OCI-LY7 (cell line): ENCODE data around the gene CLSTN3.

Experiments
- EZH2phosphoT487 ChIP-seq: fragments of 200-600 bp; sonication (generic); IDR thresholded peaks from 2 replicates; pipeline ENCODE4 v1.6.1; 2018; ENCODE audit warnings: low read depth, borderline replicate concordance, mild to moderate bottlenecking, mixed run types, antibody characterized with exemption, low read length, moderate library complexity, mixed read lengths
- TF ChIP-seq, protein P1 (sequence below): fragments of 200-600 bp; sonication (generic); conservative IDR thresholded peaks from 2 replicates; pipeline ENCODE4 v1.5.1; 2014; ENCODE audit warnings: mild to moderate bottlenecking, antibody characterized with exemption, low read length, moderate library complexity, mixed read lengths

- TF ChIP-seq, protein P1, sequence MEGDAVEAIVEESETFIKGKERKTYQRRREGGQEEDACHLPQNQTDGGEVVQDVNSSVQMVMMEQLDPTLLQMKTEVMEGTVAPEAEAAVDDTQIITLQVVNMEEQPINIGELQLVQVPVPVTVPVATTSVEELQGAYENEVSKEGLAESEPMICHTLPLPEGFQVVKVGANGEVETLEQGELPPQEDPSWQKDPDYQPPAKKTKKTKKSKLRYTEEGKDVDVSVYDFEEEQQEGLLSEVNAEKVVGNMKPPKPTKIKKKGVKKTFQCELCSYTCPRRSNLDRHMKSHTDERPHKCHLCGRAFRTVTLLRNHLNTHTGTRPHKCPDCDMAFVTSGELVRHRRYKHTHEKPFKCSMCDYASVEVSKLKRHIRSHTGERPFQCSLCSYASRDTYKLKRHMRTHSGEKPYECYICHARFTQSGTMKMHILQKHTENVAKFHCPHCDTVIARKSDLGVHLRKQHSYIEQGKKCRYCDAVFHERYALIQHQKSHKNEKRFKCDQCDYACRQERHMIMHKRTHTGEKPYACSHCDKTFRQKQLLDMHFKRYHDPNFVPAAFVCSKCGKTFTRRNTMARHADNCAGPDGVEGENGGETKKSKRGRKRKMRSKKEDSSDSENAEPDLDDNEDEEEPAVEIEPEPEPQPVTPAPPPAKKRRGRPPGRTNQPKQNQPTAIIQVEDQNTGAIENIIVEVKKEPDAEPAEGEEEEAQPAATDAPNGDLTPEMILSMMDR = no peak
- TF ChIP-seq EZH2phosphoT487 = no peak
Observed at GRCh38 chr12:7108003-7108795, 22.0 kb upstream of the CLSTN3 start.
